ENCODE measurements around the gene PHF21A. TPM values are rescaled to one million over a fixed set of nuclear protein-coding genes. Genes with fewer than 3 reads are reported as not detected.

The PHF21A gene
- total RNA-seq, 1 experiment from 2014 or later = 8.2 TPM

GRCh38 chr11:45959851-45960250 lies 161.4 kb downstream of the PHF21A start:
- no peaks in the 10 kb centered on the region for H3K36me3 ChIP-seq (ENCODE audit: low read depth, low read length)
- intact Hi-C loops (cut with micrococcal nuclease) = loop anchor here (10.0 kb wide), 1 partner anchor 275 kb away; no protein-coding TSS in a partner anchor
- ATAC-seq (no peak), DNase-seq (no peak)
- H3K9me2 ChIP-seq (replicated peaks; ENCODE audit: low read length) = no peaks in the 10 kb centered on the region
- POLR2A ChIA-PET (ENCODE audit: unreplicated experiment) = no interaction called here
- H3K79me2 ChIP-seq (ENCODE audit: low read length) = no peaks in the 10 kb centered on the region
- no peak overlapping the region for H3K4me3 ChIP-seq (ENCODE audit: low read length)
- H3K9ac ChIP-seq (ENCODE audit: low read length) = no peak overlapping the region
- no peaks in the 10 kb centered on the region for H4K20me1 ChIP-seq (ENCODE audit: low read length)
- no peaks in the 10 kb centered on the region for H3K9me3 ChIP-seq (ENCODE audit: low read length)
- CTCF ChIA-PET = no interaction called here
- no peak overlapping the region for H3K27ac ChIP-seq (ENCODE audit: low read length)
- no peak overlapping the region for H2AFZ ChIP-seq (ENCODE audit: low read length)
- TF ChIP-seq EZH2phosphoT487 (IDR thresholded peaks at IDR 0.05; ENCODE audit: borderline replicate concordance, low read length) = no peak
- TF ChIP-seq EZH2 (IDR thresholded peaks at IDR 0.05; ENCODE audit: low read length, unreplicated experiment) = no peak
- TF ChIP-seq CTCF (conservative IDR thresholded peaks at IDR 0.05; ENCODE audit: low read depth, low read length) = no peak
- BruUV-seq (replicated peaks) = no TSS peak
- H3K27me3 ChIP-seq (ENCODE audit: low read length) = no peaks in the 10 kb centered on the region
- H3K4me1 ChIP-seq (ENCODE audit: insufficient read depth, low read length) = no peaks in the 10 kb centered on the region
- H3K4me2 ChIP-seq (ENCODE audit: low read length) = no peak overlapping the region
- no peaks in the 10 kb centered on the region for H3F3A ChIP-seq (ENCODE audit: low read length, unreplicated experiment)

DNA sequence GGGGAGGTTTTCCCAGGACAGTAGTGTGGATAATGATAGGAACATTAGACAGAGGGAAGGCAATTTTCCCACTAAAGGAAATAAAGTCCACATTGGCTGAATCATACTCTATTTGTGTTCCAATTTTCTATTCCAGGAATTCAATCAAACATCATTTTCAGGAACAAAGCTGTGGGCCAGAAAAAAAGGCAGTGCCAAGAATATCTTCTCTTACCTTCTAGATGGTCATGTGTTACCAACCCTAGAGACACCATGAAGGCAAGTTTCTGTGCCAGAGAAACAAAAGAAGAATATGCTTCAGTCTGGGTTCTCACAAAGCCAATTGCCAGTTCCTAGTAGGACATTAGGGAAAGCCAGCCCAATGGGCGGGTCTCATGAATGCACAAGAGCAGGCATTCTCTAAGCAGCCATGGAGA lies 171.3 kb downstream of the PHF21A start:
- Histone ChIP-seq H2AFZ (ENCODE audit: low read length) (no peak overlapping the region), H3K9me2 (replicated peaks; ENCODE audit: low read length) (no peaks in the 10 kb centered on the region), H4K20me1 (ENCODE audit: low read length) (no peaks in the 10 kb centered on the region), H3K4me2 (ENCODE audit: low read length) (no peak overlapping the region), H3K79me2 (ENCODE audit: low read length) (no peaks in the 10 kb centered on the region), H3F3A (ENCODE audit: low read length, unreplicated experiment) (no peaks in the 10 kb centered on the region), H3K27ac (ENCODE audit: low read length) (no peak overlapping the region), H3K36me3 (ENCODE audit: low read depth, low read length) (no peaks in the 10 kb centered on the region), H3K4me1 (ENCODE audit: insufficient read depth, low read length) (no peaks in the 10 kb centered on the region), H3K27me3 (ENCODE audit: low read length) (no peaks in the 10 kb centered on the region), H3K9ac (ENCODE audit: low read length) (no peak overlapping the region), H3K9me3 (ENCODE audit: low read length) (no peaks in the 10 kb centered on the region), H3K4me3 (ENCODE audit: low read length) (no peak overlapping the region)
- no peak for DNase-seq
- BruUV-seq (replicated peaks) = no TSS peak
- POLR2A ChIA-PET (ENCODE audit: unreplicated experiment) = no interaction called here
- intact Hi-C loops (cut with micrococcal nuclease) = no loop called here
- no peak for ATAC-seq
- TF ChIP-seq EZH2phosphoT487 (IDR thresholded peaks at IDR 0.05; ENCODE audit: borderline replicate concordance, low read length) (no peak), EZH2 (IDR thresholded peaks at IDR 0.05; ENCODE audit: low read length, unreplicated experiment) (no peak), CTCF (conservative IDR thresholded peaks at IDR 0.05; ENCODE audit: low read depth, low read length) (no peak)
- CTCF ChIA-PET = no interaction called here

DNA sequence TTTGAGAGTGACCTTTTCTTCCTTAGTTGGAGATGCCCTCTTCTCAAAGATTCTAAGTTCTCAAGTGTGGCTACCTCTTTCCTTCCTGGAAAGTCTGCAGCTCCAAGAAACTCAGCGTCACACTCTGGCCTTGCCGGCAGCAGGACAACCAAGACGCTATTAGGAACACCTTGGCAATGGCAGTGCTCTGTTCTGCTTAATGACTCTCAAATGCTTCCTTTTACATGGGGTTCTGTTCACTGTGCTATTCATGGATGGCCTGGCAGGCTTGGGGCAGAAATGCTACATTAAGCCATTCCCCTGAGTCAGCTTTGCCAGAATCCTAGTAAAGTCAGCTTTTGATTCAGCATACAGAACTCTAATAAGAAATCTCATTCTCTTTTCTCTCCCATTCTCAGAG lies 172.9 kb downstream of the PHF21A start:
- H3K9me2 ChIP-seq (replicated peaks; ENCODE audit: low read length) = no peaks in the 10 kb centered on the region
- ATAC-seq (no peak), DNase-seq (no peak)
- H4K20me1 ChIP-seq (ENCODE audit: low read length) = no peaks in the 10 kb centered on the region
- CTCF ChIA-PET = no interaction called here
- no peaks in the 10 kb centered on the region for H3K4me1 ChIP-seq (ENCODE audit: insufficient read depth, low read length)
- intact Hi-C loops (cut with micrococcal nuclease) = no loop called here
- H2AFZ ChIP-seq (ENCODE audit: low read length) = no peak overlapping the region
- H3K4me3 ChIP-seq (ENCODE audit: low read length) = no peak overlapping the region
- TF ChIP-seq CTCF (conservative IDR thresholded peaks at IDR 0.05; ENCODE audit: low read depth, low read length) = no peak
- no peak for TF ChIP-seq EZH2phosphoT487 (IDR thresholded peaks at IDR 0.05; ENCODE audit: borderline replicate concordance, low read length)
- TF ChIP-seq EZH2 (IDR thresholded peaks at IDR 0.05; ENCODE audit: low read length, unreplicated experiment) = no peak
- H3K36me3 ChIP-seq (ENCODE audit: low read depth, low read length) = no peaks in the 10 kb centered on the region
- BruUV-seq (replicated peaks) = no TSS peak
- H3K9ac ChIP-seq (ENCODE audit: low read length) = no peak overlapping the region
- H3K27ac ChIP-seq (ENCODE audit: low read length) = no peak overlapping the region
- H3K9me3 ChIP-seq (ENCODE audit: low read length) = no peaks in the 10 kb centered on the region
- H3F3A ChIP-seq (ENCODE audit: low read length, unreplicated experiment) = no peaks in the 10 kb centered on the region
- H3K79me2 ChIP-seq (ENCODE audit: low read length) = no peaks in the 10 kb centered on the region
- no peak overlapping the region for H3K4me2 ChIP-seq (ENCODE audit: low read length)
- no peaks in the 10 kb centered on the region for H3K27me3 ChIP-seq (ENCODE audit: low read length)
- POLR2A ChIA-PET (ENCODE audit: unreplicated experiment) = no interaction called here
